Skeletal muscle tissue (tissue), 4 donors: ENCODE data around the gene MLIP. TPM values are rescaled to one million over a fixed set of nuclear protein-coding genes. Genes with fewer than 3 reads are reported as not detected.

Source experiments
- H3K27ac ChIP-seq: one replicate; pipeline ENCODE4 v1.7.0; 2013; ENCODE audit warnings: mild to moderate bottlenecking, low read depth, low read length, inconsistent platforms
- H3K27me3 ChIP-seq, 3 donors: one replicate each; pipeline ENCODE4 v1.7.0; 2013; ENCODE audit warnings: low read length in 3 of 3; ENCODE audit not compliant: control insufficient read depth in 3 of 3, insufficient read depth in 3 of 3
- H3K36me3 ChIP-seq, 3 donors: one replicate each; pipeline ENCODE4 v1.7.0; 2013; ENCODE audit warnings: low read length in 3 of 3; ENCODE audit not compliant: control insufficient read depth in 3 of 3, insufficient read depth in 3 of 3
- H3K4me1 ChIP-seq, 3 donors: one replicate each; pipeline ENCODE4 v1.7.0; 2013; ENCODE audit warnings: low read length in 3 of 3, mild to moderate bottlenecking in 3 of 3; ENCODE audit not compliant: control insufficient read depth in 3 of 3, insufficient read depth in 3 of 3
- H3K4me3 ChIP-seq, 3 donors: one replicate each; pipeline ENCODE4 v1.7.0; 2013; ENCODE audit warnings: low read length in 3 of 3
- H3K9ac ChIP-seq, 3 donors: one replicate each; pipeline ENCODE4 v1.7.0; 2013; ENCODE audit warnings: low read length in 3 of 3, mild to moderate bottlenecking in 3 of 3, moderate library complexity in 2 of 3, low read depth in 1 of 3
- H3K9me3 ChIP-seq, 3 donors: one replicate each; pipeline ENCODE4 v1.7.0; 2013; ENCODE audit warnings: low read length in 3 of 3; ENCODE audit not compliant: control insufficient read depth in 3 of 3
- total RNA-seq: library from RNA; depleted of rRNA; stranded (reverse); fragments of >200 nt; gene quantifications from one replicate; pipeline ENCODE4 v1.2.3, GENCODE V29; 2014
- donor health status: Osteomylitis.

MLIP gene
- total RNA-seq, 1 donor from 2014 or later: 27.7 TPM

GRCh38 chr6:54173089-54173488, 61.8 kb downstream of the MLIP start:
- peaks cover 2 to 34% (median 3%) of the 10 kb centered on the region in 3 donors for H3K36me3 ChIP-seq
- H3K4me3 ChIP-seq: no peak overlapping the region
- no peak overlapping the region for H3K27ac ChIP-seq

GRCh38 chr6:54179152-54179551, 67.9 kb downstream of the MLIP start:
- Histone ChIP-seq H3K9me3 (no peaks in the 10 kb centered on the region), H3K4me3 (no peak overlapping the region), H3K9ac (no peak overlapping the region), H3K27ac (no peak overlapping the region), H3K27me3 (no peaks in the 10 kb centered on the region), H3K36me3 (peaks cover 2 to 29% (median 19%) of the 10 kb centered on the region in 3 donors), H3K4me1 (no peaks in the 10 kb centered on the region)

More at GRCh38 chr6:54173089-54173488, 61.8 kb downstream of the MLIP start:
- H3K9me3 ChIP-seq: no peaks in the 10 kb centered on the region
- no peaks in the 10 kb centered on the region for H3K4me1 ChIP-seq
- H3K9ac ChIP-seq: no peak overlapping the region
- H3K27me3 ChIP-seq: no peaks in the 10 kb centered on the region

- Histone ChIP-seq H3K36me3 (peaks cover 0 to 24% (median 18%) of the 10 kb centered on the region in 3 donors), H3K27me3 (no peaks in the 10 kb centered on the region), H3K9ac (no peak overlapping the region), H3K27ac (no peak overlapping the region), H3K9me3 (no peaks in the 10 kb centered on the region), H3K4me3 (no peak overlapping the region), H3K4me1 (no peaks in the 10 kb centered on the region)
These were observed 72.4 kb downstream of the MLIP start for GRCh38 chr6:54183616-54184015.

GRCh38 chr6:54185885-54186284, 74.6 kb downstream of the MLIP start:
- peaks cover 0 to 23% (median 23%) of the 10 kb centered on the region in 3 donors for H3K36me3 ChIP-seq
- H3K9me3 ChIP-seq: no peaks in the 10 kb centered on the region
- H3K27me3 ChIP-seq: no peaks in the 10 kb centered on the region
- no peaks in the 10 kb centered on the region for H3K4me1 ChIP-seq
- no peak overlapping the region for H3K9ac ChIP-seq
- H3K4me3 ChIP-seq: no peak overlapping the region
- H3K27ac ChIP-seq: no peak overlapping the region

- H3K9ac ChIP-seq: no peak overlapping the region
- no peak overlapping the region for H3K27ac ChIP-seq
- peaks cover 0 to 3% (median 0%) of the 10 kb centered on the region in 3 donors for H3K4me1 ChIP-seq
- H3K4me3 ChIP-seq: no peak overlapping the region
- H3K9me3 ChIP-seq: no peaks in the 10 kb centered on the region
- H3K27me3 ChIP-seq: no peaks in the 10 kb centered on the region
- peaks cover 0 to 15% (median 7%) of the 10 kb centered on the region in 3 donors for H3K36me3 ChIP-seq
These were observed 77.6 kb downstream of the MLIP start for GRCh38 chr6:54188846-54189245.

- peaks cover 0 to 3% (median 0%) of the 10 kb centered on the region in 3 donors for H3K4me1 ChIP-seq
- H3K9me3 ChIP-seq: no peaks in the 10 kb centered on the region
- peaks cover 0 to 9% (median 3%) of the 10 kb centered on the region in 3 donors for H3K36me3 ChIP-seq
- no peak overlapping the region for H3K4me3 ChIP-seq
- H3K27ac ChIP-seq: no peak overlapping the region
- no peaks in the 10 kb centered on the region for H3K27me3 ChIP-seq
- no peak overlapping the region for H3K9ac ChIP-seq
These were observed 80.2 kb downstream of the MLIP start for GRCh38 chr6:54191461-54191860.

GRCh38 chr6:54192993-54193392, 81.8 kb downstream of the MLIP start:
- no peak overlapping the region for H3K4me3 ChIP-seq
- no peak overlapping the region for H3K9ac ChIP-seq
- peaks cover 0 to 9% (median 0%) of the 10 kb centered on the region in 3 donors for H3K36me3 ChIP-seq
- H3K4me1 ChIP-seq: peaks cover 0 to 3% (median 0%) of the 10 kb centered on the region in 3 donors
- no peaks in the 10 kb centered on the region for H3K9me3 ChIP-seq
- H3K27me3 ChIP-seq: no peaks in the 10 kb centered on the region
- peak overlapping the region; percentile 8 for H3K27ac ChIP-seq

- H3K27me3 ChIP-seq: no peaks in the 10 kb centered on the region
- H3K9me3 ChIP-seq: no peaks in the 10 kb centered on the region
- peak overlapping the region; percentile 8 for H3K27ac ChIP-seq
- H3K36me3 ChIP-seq: peaks cover 0 to 9% (median 0%) of the 10 kb centered on the region in 3 donors
- no peak overlapping the region for H3K9ac ChIP-seq
- H3K4me3 ChIP-seq: no peak overlapping the region
- peaks cover 0 to 3% (median 0%) of the 10 kb centered on the region in 3 donors for H3K4me1 ChIP-seq
These were observed 82.3 kb downstream of the MLIP start for GRCh38 chr6:54193560-54193959.

GRCh38 chr6:54194067-54194466, 82.8 kb downstream of the MLIP start:
- Histone ChIP-seq H3K4me3 (no peak overlapping the region), H3K9ac (no peak overlapping the region), H3K27ac (peak overlapping the region; percentile 8)

GRCh38 chr6:54195637-54196036, 84.4 kb downstream of the MLIP start:
- Histone ChIP-seq H3K4me1 (peaks cover 0 to 3% (median 0%) of the 10 kb centered on the region in 3 donors), H3K4me3 (no peak overlapping the region), H3K27me3 (no peaks in the 10 kb centered on the region), H3K27ac (no peak overlapping the region), H3K9ac (no peak overlapping the region), H3K36me3 (peaks cover 0 to 4% (median 0%) of the 10 kb centered on the region in 3 donors), H3K9me3 (no peaks in the 10 kb centered on the region)

More at GRCh38 chr6:54194067-54194466, 82.8 kb downstream of the MLIP start:
- H3K4me1 ChIP-seq: peaks cover 0 to 3% (median 0%) of the 10 kb centered on the region in 3 donors
- peaks cover 0 to 9% (median 0%) of the 10 kb centered on the region in 3 donors for H3K36me3 ChIP-seq
- H3K9me3 ChIP-seq: no peaks in the 10 kb centered on the region
- no peaks in the 10 kb centered on the region for H3K27me3 ChIP-seq
